Ishikawa (cell line): ENCODE results near the gene AATK.

Experiments used
- CEBPB ChIP-seq: IDR thresholded peaks from 2 replicates; pipeline ENCODE4 v1.6.1; 2012
- CREB1 ChIP-seq: IDR thresholded peaks from 2 replicates; pipeline ENCODE4 v1.6.1; 2012; ENCODE audit warnings: low read depth
- EGR1 ChIP-seq: IDR thresholded peaks from 2 replicates; pipeline ENCODE4 v1.6.1; 2012
- EP300 ChIP-seq: IDR thresholded peaks from 2 replicates; pipeline ENCODE4 v1.6.1; 2012; ENCODE audit warnings: borderline replicate concordance
- FOXM1 ChIP-seq: IDR thresholded peaks from 2 replicates; pipeline ENCODE4 v1.6.1; 2012; ENCODE audit warnings: low read depth, borderline replicate concordance
- MAX ChIP-seq: IDR thresholded peaks from 2 replicates; pipeline ENCODE4 v1.6.1; 2012
- RAD21 ChIP-seq: IDR thresholded peaks from 2 replicates; pipeline ENCODE4 v1.6.1; 2012; ENCODE audit warnings: low read depth
- REST ChIP-seq: IDR thresholded peaks from 2 replicates; pipeline ENCODE4 v1.6.1; 2012; ENCODE audit warnings: low read depth, mild to moderate bottlenecking
- TAF1 ChIP-seq: IDR thresholded peaks from 2 replicates; pipeline ENCODE4 v1.6.1; 2012; ENCODE audit warnings: low read depth, mild to moderate bottlenecking
- TCF12 ChIP-seq: IDR thresholded peaks from 2 replicates; pipeline ENCODE4 v1.6.1; 2012; ENCODE audit warnings: low read depth
- TEAD4 ChIP-seq: IDR thresholded peaks from 2 replicates; pipeline ENCODE4 v1.6.1; 2012
- USF1 ChIP-seq: IDR thresholded peaks from 2 replicates; pipeline ENCODE4 v1.6.1; 2012
- YY1 ChIP-seq: IDR thresholded peaks from 2 replicates; pipeline ENCODE4 v1.6.1; 2012; ENCODE audit warnings: low read depth

GRCh38 chr17:81194941-81195901 lies 29.2 kb upstream of the AATK start:
- TF ChIP-seq TAF1 (no peak), CEBPB (no peak), EGR1 (no peak), YY1 (no peak), USF1 (no peak), FOXM1 (no peak), EP300 (no peak), REST (no peak), MAX (no peak), TCF12 (no peak), RAD21 (no peak), TEAD4 (no peak), CREB1 (no peak)
